ENCODE data around the gene FBXO41.

FBXO41 gene

DNA sequence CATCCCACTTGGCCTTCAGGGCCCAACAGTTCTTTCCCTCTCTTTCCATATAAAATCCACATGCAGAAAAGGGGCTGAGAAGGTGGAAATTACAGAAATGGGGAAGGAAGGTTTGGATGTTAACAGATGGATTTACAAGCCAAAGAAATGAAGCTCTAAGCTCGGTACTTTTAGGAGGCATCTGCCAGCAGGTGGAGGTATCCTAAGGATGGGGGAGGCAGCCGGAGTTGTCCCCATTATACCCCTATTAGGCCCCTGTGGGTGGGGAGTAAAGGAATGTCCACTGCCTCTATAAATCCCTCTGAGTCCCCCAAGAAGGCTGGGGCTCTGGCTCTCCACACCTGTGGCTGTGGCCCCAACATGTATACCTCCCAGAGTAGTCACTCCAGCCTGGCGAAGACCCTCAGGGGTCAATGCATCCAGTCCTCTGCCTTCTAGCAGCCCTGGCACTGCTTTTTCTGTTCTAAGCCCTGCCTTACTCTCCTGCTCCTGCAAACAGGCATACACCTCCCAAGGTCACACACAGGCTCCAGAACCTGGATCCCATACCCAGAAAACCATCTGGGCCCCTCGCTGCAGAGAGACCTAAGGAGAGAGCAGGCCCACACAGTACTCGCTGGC, 1.2 kb downstream of the FBXO41 start:
- H3K27me3 ChIP-seq (replicated peaks; ENCODE audit: insufficient read depth, low read length): no peaks in the 10 kb centered on the region
- H3K9me3 ChIP-seq (replicated peaks; ENCODE audit: insufficient read depth, low read length): no peaks in the 10 kb centered on the region
- H2AFZ ChIP-seq (ENCODE audit: low read length): peak overlapping the region; percentile 86; the same call in 1 of the 2 replicates
- no peak for DNase-seq
- H3K4me2 ChIP-seq (ENCODE audit: low read depth, low read length): peak overlapping the region; percentile 83
- no peak overlapping the region; the same call in 1 of the 2 replicates for H3K9ac ChIP-seq (ENCODE audit: low read length)
- peaks cover 14% of the 10 kb centered on the region for H3K79me2 ChIP-seq (ENCODE audit: low read length)
- no peaks in the 10 kb centered on the region for H4K20me1 ChIP-seq (ENCODE audit: insufficient read depth, low read length)
- H3K27ac ChIP-seq (ENCODE audit: low read length): no peak overlapping the region
- TF ChIP-seq EZH2phosphoT487 (IDR thresholded peaks at IDR 0.05; ENCODE audit: low read length): no peak
- H3K4me1 ChIP-seq (ENCODE audit: low read length): no peaks in the 10 kb centered on the region
- peak overlapping the region; percentile 78 for H3K4me3 ChIP-seq (ENCODE audit: low read length)
- no peaks in the 10 kb centered on the region for H3K36me3 ChIP-seq (replicated peaks; ENCODE audit: insufficient read depth, low read length)
- no peaks in the 10 kb centered on the region for H3K9me2 ChIP-seq (replicated peaks; ENCODE audit: insufficient read depth, low read length)
- H3F3A ChIP-seq (ENCODE audit: insufficient read depth, low read length): no peaks in the 10 kb centered on the region

DNA sequence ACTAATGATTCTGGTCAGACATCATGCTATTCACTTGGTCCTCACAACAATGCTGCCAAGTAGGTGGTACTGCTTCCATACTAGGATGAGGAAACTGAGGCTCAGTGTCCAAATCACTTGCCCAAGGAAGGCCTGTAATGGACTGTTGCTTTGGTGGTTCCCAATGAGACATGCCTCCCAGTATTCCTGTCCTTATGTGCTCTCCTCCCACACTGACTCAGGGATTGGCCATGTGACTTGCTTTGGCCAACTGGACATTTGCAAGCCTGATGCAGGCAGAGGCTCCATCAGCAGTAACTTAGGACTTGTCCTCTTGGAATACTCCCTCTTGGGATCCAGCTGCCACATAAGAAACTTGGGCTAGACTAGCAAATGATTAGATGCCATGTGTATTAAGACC, 3.0 kb downstream of the FBXO41 start:
- Histone ChIP-seq H3F3A (ENCODE audit: insufficient read depth, low read length) (no peaks in the 10 kb centered on the region), H3K9ac (ENCODE audit: low read length) (no peak overlapping the region), H2AFZ (ENCODE audit: low read length) (no peak overlapping the region), H3K4me1 (ENCODE audit: low read length) (no peaks in the 10 kb centered on the region), H3K27ac (ENCODE audit: low read length) (no peak overlapping the region), H3K9me2 (replicated peaks; ENCODE audit: insufficient read depth, low read length) (no peaks in the 10 kb centered on the region), H3K79me2 (ENCODE audit: low read length) (peaks cover 14% of the 10 kb centered on the region), H4K20me1 (ENCODE audit: insufficient read depth, low read length) (no peaks in the 10 kb centered on the region), H3K4me2 (ENCODE audit: low read depth, low read length) (no peak overlapping the region), H3K36me3 (replicated peaks; ENCODE audit: insufficient read depth, low read length) (no peaks in the 10 kb centered on the region), H3K27me3 (replicated peaks; ENCODE audit: insufficient read depth, low read length) (no peaks in the 10 kb centered on the region), H3K9me3 (replicated peaks; ENCODE audit: insufficient read depth, low read length) (no peaks in the 10 kb centered on the region), H3K4me3 (ENCODE audit: low read length) (no peak overlapping the region)
- TF ChIP-seq, protein P1, sequence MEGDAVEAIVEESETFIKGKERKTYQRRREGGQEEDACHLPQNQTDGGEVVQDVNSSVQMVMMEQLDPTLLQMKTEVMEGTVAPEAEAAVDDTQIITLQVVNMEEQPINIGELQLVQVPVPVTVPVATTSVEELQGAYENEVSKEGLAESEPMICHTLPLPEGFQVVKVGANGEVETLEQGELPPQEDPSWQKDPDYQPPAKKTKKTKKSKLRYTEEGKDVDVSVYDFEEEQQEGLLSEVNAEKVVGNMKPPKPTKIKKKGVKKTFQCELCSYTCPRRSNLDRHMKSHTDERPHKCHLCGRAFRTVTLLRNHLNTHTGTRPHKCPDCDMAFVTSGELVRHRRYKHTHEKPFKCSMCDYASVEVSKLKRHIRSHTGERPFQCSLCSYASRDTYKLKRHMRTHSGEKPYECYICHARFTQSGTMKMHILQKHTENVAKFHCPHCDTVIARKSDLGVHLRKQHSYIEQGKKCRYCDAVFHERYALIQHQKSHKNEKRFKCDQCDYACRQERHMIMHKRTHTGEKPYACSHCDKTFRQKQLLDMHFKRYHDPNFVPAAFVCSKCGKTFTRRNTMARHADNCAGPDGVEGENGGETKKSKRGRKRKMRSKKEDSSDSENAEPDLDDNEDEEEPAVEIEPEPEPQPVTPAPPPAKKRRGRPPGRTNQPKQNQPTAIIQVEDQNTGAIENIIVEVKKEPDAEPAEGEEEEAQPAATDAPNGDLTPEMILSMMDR (IDR thresholded peaks at IDR 0.05; ENCODE audit: low read length): no peak
- no peak for TF ChIP-seq EZH2 (optimal IDR thresholded peaks at IDR 0.05; ENCODE audit: low read depth, low read length)
- TF ChIP-seq EZH2phosphoT487 (IDR thresholded peaks at IDR 0.05; ENCODE audit: low read length): no peak
- no peak for DNase-seq

DNA sequence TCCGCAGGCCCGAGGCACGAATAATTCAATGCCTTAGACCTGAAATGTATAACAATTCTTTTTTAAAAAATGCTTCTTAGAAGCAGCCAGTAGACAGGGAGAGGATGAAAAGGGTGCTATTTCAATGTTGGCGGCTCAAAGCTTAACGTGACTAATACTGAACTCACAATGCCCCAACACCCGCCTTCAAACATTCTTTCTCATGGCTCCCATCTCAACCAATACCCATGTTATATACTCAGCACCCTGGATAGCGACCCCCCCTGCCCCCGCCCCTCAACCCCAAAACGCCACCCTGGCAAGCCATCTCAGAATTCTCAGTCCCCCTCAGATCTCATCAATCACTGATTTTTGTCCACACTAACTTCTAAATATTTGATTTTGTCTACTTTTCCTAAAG, 4.4 kb downstream of the FBXO41 start:
- Histone ChIP-seq H3K4me1 (ENCODE audit: low read length) (no peaks in the 10 kb centered on the region), H3K4me3 (ENCODE audit: low read length) (no peak overlapping the region), H3F3A (ENCODE audit: insufficient read depth, low read length) (no peaks in the 10 kb centered on the region), H3K9ac (ENCODE audit: low read length) (no peak overlapping the region), H3K27ac (ENCODE audit: low read length) (no peak overlapping the region), H3K4me2 (ENCODE audit: low read depth, low read length) (no peak overlapping the region), H3K9me2 (replicated peaks; ENCODE audit: insufficient read depth, low read length) (no peaks in the 10 kb centered on the region), H2AFZ (ENCODE audit: low read length) (no peak overlapping the region), H3K27me3 (replicated peaks; ENCODE audit: insufficient read depth, low read length) (no peaks in the 10 kb centered on the region), H3K79me2 (ENCODE audit: low read length) (peaks cover 14% of the 10 kb centered on the region), H3K36me3 (replicated peaks; ENCODE audit: insufficient read depth, low read length) (no peaks in the 10 kb centered on the region), H3K9me3 (replicated peaks; ENCODE audit: insufficient read depth, low read length) (no peaks in the 10 kb centered on the region), H4K20me1 (ENCODE audit: insufficient read depth, low read length) (no peaks in the 10 kb centered on the region)
- TF ChIP-seq EZH2 (optimal IDR thresholded peaks at IDR 0.05; ENCODE audit: low read depth, low read length) (no peak), EZH2phosphoT487 (IDR thresholded peaks at IDR 0.05; ENCODE audit: low read length) (no peak)
- TF ChIP-seq, protein P1 (IDR thresholded peaks at IDR 0.05; ENCODE audit: low read length): no peak
- DNase-seq: no peak

DNA sequence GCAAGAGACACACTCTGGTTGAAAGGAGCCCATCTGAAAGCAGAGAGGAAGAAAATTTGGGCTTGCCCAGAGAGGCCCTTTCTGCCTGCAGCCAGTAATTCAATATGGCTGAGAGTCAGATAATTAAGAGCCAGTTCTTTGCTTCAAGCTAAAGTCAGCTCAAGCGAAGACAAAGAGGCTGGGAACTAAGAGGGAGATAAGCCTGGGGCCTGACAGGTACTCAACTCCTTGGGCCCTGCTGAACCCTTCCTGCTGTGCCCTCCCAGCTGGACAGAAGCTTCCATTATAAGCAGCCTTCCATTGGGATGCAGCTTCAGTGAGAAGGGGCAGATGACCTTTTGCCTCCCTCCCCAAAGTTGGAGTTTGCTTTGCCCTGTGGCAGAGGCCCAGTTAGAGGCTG, 12.0 kb downstream of the FBXO41 start:
- no peak overlapping the region for H3K27ac ChIP-seq (ENCODE audit: low read length)
- H3K4me2 ChIP-seq (ENCODE audit: low read depth, low read length): no peak overlapping the region
- H4K20me1 ChIP-seq (ENCODE audit: insufficient read depth, low read length): no peaks in the 10 kb centered on the region
- H3K4me3 ChIP-seq (ENCODE audit: low read length): no peak overlapping the region
- no peaks in the 10 kb centered on the region for H3K27me3 ChIP-seq (replicated peaks; ENCODE audit: insufficient read depth, low read length)
- H3K36me3 ChIP-seq (replicated peaks; ENCODE audit: insufficient read depth, low read length): no peaks in the 10 kb centered on the region
- DNase-seq: no peak
- no peaks in the 10 kb centered on the region for H3K79me2 ChIP-seq (ENCODE audit: low read length)
- no peak overlapping the region for H2AFZ ChIP-seq (ENCODE audit: low read length)
- no peaks in the 10 kb centered on the region for H3F3A ChIP-seq (ENCODE audit: insufficient read depth, low read length)
- TF ChIP-seq EZH2 (optimal IDR thresholded peaks at IDR 0.05; ENCODE audit: low read depth, low read length) (no peak), EZH2phosphoT487 (IDR thresholded peaks at IDR 0.05; ENCODE audit: low read length) (no peak)
- TF ChIP-seq, protein P1 (IDR thresholded peaks at IDR 0.05; ENCODE audit: low read length): no peak
- H3K4me1 ChIP-seq (ENCODE audit: low read length): no peaks in the 10 kb centered on the region
- H3K9ac ChIP-seq (ENCODE audit: low read length): no peak overlapping the region
- no peaks in the 10 kb centered on the region for H3K9me3 ChIP-seq (replicated peaks; ENCODE audit: insufficient read depth, low read length)
- no peaks in the 10 kb centered on the region for H3K9me2 ChIP-seq (replicated peaks; ENCODE audit: insufficient read depth, low read length)

Data from MM.1S (cell line).